HEK293 (cell line): ENCODE measurements around the gene ABTB2.

ENCODE experiments used
- CTCF ChIA-PET: fragments of 350-600 bp; formaldehyde crosslinking; extraction: SDS; loops from one replicate; lab custom pipeline; 2021; ENCODE audit warnings: antibody characterized with exemption; lab: Yijun Ruan, JAX
- POLR2A ChIA-PET: fragments of 300-600 bp; formaldehyde crosslinking; extraction: SDS; loops from one replicate; lab custom pipeline; 2020; ENCODE audit warnings: antibody characterized with exemption, inconsistent platforms; lab: Yijun Ruan, JAX
- H3K27ac ChIP-seq: fragments of 200-500 bp; sonication (Bioruptor generic); 2 replicates; pipeline ENCODE4 v1.5.1; 2014; ENCODE audit warnings: low read depth, low read length, control low read depth, inconsistent platforms; ENCODE audit errors: extremely low read depth
- H3K36me3 ChIP-seq, 2 experiments: fragments of 200-500 bp in 1 of 2; sonication (Bioruptor generic) in 1 of 2; 1 replicate in 1 of 2; 2 replicates in 1 of 2; pipeline ENCODE4 v1.5.1; 2014 to 2017; ENCODE audit warnings: inconsistent platforms in 2 of 2, low read length in 2 of 2; ENCODE audit not compliant: control insufficient read depth in 2 of 2, insufficient read depth in 1 of 2
- H3K4me1 ChIP-seq: fragments of 200-500 bp; sonication (Bioruptor generic); 2 replicates; pipeline ENCODE4 v1.5.1; 2014; ENCODE audit warnings: mild to moderate bottlenecking, low read length, inconsistent platforms; ENCODE audit not compliant: control insufficient read depth, insufficient read depth
- H3K4me3 ChIP-seq: 2 replicates; pipeline ENCODE4 v1.5.1; 2011; ENCODE audit warnings: low read depth, mild to moderate bottlenecking, control low read depth, low read length, moderate library complexity
- H3K9me3 ChIP-seq: fragments of 200-500 bp; sonication (Bioruptor generic); 2 replicates; pipeline ENCODE4 v1.5.1; 2014; ENCODE audit warnings: low read depth, low read length, inconsistent platforms; ENCODE audit not compliant: control insufficient read depth, insufficient read depth
- AEBP2 ChIP-seq: fragments of 450-650 bp; formaldehyde crosslinking; IDR thresholded peaks from 2 replicates; pipeline ENCODE4 v1.5.1; 2016; ENCODE audit warnings: missing biosample characterization, missing genetic modification characterization, borderline replicate concordance
- CTCF ChIP-seq: fragments of 450-650 bp; formaldehyde crosslinking; IDR thresholded peaks from 2 replicates; pipeline ENCODE4 v1.5.1; 2016; ENCODE audit warnings: missing biosample characterization, missing genetic modification characterization
- FEZF1 ChIP-seq: fragments of 450-650 bp; formaldehyde crosslinking; IDR thresholded peaks from 2 replicates; pipeline ENCODE4 v1.5.1; 2016; ENCODE audit warnings: missing biosample characterization, missing genetic modification characterization
- REPIN1 ChIP-seq: fragments of 450-650 bp; formaldehyde crosslinking; IDR thresholded peaks from 2 replicates; pipeline ENCODE4 v1.5.1; 2017; ENCODE audit warnings: missing biosample characterization, missing genetic modification characterization, low read depth
- SCRT2 ChIP-seq: fragments of 450-650 bp; formaldehyde crosslinking; IDR thresholded peaks from 2 replicates; pipeline ENCODE4 v1.5.1; 2016; ENCODE audit warnings: missing biosample characterization, missing genetic modification characterization
- ZNF19 ChIP-seq: fragments of 450-650 bp; formaldehyde crosslinking; IDR thresholded peaks from 2 replicates; pipeline ENCODE4; 2016; ENCODE audit warnings: missing biosample characterization, missing genetic modification characterization, low read depth
- ZNF223 ChIP-seq: fragments of 450-650 bp; formaldehyde crosslinking; IDR thresholded peaks from 2 replicates; pipeline ENCODE4 v1.5.1; 2016; ENCODE audit warnings: missing biosample characterization, missing genetic modification characterization
- ZNF23 ChIP-seq: fragments of 450-650 bp; formaldehyde crosslinking; IDR thresholded peaks from 2 replicates; pipeline ENCODE4 v1.5.1; 2016; ENCODE audit warnings: missing biosample characterization, missing genetic modification characterization, borderline replicate concordance
- ZNF24 ChIP-seq: fragments of 450-650 bp; formaldehyde crosslinking; IDR thresholded peaks from 2 replicates; pipeline ENCODE4 v1.5.1; 2016; ENCODE audit warnings: missing biosample characterization, missing genetic modification characterization
- ZNF266 ChIP-seq: fragments of 450-650 bp; formaldehyde crosslinking; IDR thresholded peaks from 2 replicates; pipeline ENCODE4 v1.5.1; 2016; ENCODE audit warnings: missing biosample characterization, missing genetic modification characterization, low read depth
- ZNF324 ChIP-seq: fragments of 450-650 bp; formaldehyde crosslinking; IDR thresholded peaks from 2 replicates; pipeline ENCODE4 v1.5.1; 2016; ENCODE audit warnings: missing biosample characterization, missing genetic modification characterization
- ZNF341 ChIP-seq: fragments of 450-650 bp; formaldehyde crosslinking; IDR thresholded peaks from 2 replicates; pipeline ENCODE4; 2016; ENCODE audit warnings: low read depth, missing biosample characterization, missing genetic modification characterization
- ZNF449 ChIP-seq: fragments of 450-650 bp; formaldehyde crosslinking; IDR thresholded peaks from 2 replicates; pipeline ENCODE4 v1.5.1; 2017; ENCODE audit warnings: missing biosample characterization, mild to moderate bottlenecking, missing genetic modification characterization, moderate library complexity
- ZNF488 ChIP-seq: fragments of 450-650 bp; formaldehyde crosslinking; IDR thresholded peaks from 2 replicates; pipeline ENCODE4 v1.5.1; 2016; ENCODE audit warnings: missing biosample characterization, missing genetic modification characterization
- ZNF549 ChIP-seq: fragments of 450-650 bp; IDR thresholded peaks from 2 replicates; pipeline ENCODE4 v1.5.1; 2018; ENCODE audit warnings: missing biosample characterization, missing genetic modification characterization, mild to moderate bottlenecking, inconsistent platforms, moderate library complexity
- ZNF776 ChIP-seq: fragments of 450-650 bp; formaldehyde crosslinking; IDR thresholded peaks from 2 replicates; pipeline ENCODE4 v1.5.0; 2017; ENCODE audit warnings: missing biosample characterization, missing genetic modification characterization, borderline replicate concordance
- ZNF830 ChIP-seq: fragments of 450-650 bp; IDR thresholded peaks from 2 replicates; pipeline ENCODE4 v1.5.0; 2018; ENCODE audit warnings: missing biosample characterization, missing genetic modification characterization, low read depth, mild to moderate bottlenecking, moderate library complexity
- TF ChIP-seq, protein P1 (sequence below): fragments of 450-650 bp; formaldehyde crosslinking; IDR thresholded peaks from 2 replicates; pipeline ENCODE4 v1.5.1; 2016; ENCODE audit warnings: missing biosample characterization, missing genetic modification characterization
- TF ChIP-seq, protein P2 (sequence below): fragments of 450-650 bp; formaldehyde crosslinking; IDR thresholded peaks from 2 replicates; pipeline ENCODE4 v1.5.1; 2016; ENCODE audit warnings: missing biosample characterization, missing genetic modification characterization
- TF ChIP-seq, protein P3 (sequence below): fragments of 450-650 bp; formaldehyde crosslinking; IDR thresholded peaks from 2 replicates; pipeline ENCODE4 v1.5.1; 2016; ENCODE audit warnings: missing biosample characterization, missing genetic modification characterization

ABTB2 gene

DNA sequence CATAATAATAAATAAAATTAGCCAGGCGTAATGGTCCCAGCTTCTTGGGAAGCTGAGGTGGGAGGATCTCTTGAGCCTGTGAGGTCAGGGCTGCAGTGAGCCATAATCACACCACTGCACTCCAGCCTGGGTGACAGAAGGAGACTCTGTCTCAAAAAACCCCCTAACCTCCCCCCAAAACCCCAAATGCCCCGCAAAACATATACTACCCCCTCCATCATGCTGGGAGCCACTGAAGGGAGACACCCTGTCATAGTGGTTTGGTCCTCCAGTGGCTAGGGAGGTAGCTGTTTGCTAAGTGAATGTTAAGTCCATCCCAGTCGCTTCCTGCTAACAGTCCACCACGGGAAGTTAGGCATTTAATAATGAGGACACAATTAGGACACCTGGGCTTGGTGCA, 125.0 kb downstream of the ABTB2 start:
- CTCF ChIA-PET: interaction anchor here (0.6 kb wide), 1 partner anchor 236 kb away, joined by 3 read pairs; no protein-coding TSS in a partner anchor
- POLR2A ChIA-PET: no interaction called here
- H3K4me3 ChIP-seq: no peak overlapping the region
- H3K27ac ChIP-seq: no peak overlapping the region
- H3K36me3 ChIP-seq: no peaks in the 10 kb centered on the region
- TF ChIP-seq ZNF549 (no peak), REPIN1 (tag by site-specific recombination) (no peak), ZNF488 (tag by site-specific recombination) (no peak), ZNF324 (tag by site-specific recombination) (no peak), ZNF776 (tag by site-specific recombination) (no peak), ZNF223 (tag by site-specific recombination) (no peak), AEBP2 (tag by site-specific recombination) (no peak), SCRT2 (no peak), ZNF23 (tag by site-specific recombination) (no peak), ZNF24 (tag by site-specific recombination) (no peak), ZNF449 (no peak), ZNF341 (tag by site-specific recombination) (no peak), ZNF830 (tag by site-specific recombination) (no peak), ZNF19 (tag by site-specific recombination) (no peak)
- TF ChIP-seq, protein P1, sequence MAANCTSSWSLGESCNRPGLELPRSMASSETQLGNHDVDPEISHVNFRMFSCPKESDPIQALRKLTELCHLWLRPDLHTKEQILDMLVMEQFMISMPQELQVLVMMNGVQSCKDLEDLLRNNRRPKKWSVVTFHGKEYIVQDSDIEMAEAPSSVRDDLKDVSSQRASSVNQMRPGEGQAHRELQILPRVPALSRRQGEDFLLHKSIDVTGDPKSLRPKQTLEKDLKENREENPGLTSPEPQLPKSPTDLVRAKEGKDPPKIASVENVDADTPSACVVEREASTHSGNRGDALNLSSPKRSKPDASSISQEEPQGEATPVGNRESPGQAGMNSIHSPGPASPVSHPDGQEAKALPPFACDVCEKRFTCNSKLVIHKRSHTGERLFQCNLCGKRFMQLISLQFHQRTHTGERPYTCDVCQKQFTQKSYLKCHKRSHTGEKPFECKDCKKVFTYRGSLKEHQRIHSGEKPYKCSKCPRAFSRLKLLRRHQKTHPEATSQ (tag by site-specific recombination): no peak
- TF ChIP-seq, protein P2, sequence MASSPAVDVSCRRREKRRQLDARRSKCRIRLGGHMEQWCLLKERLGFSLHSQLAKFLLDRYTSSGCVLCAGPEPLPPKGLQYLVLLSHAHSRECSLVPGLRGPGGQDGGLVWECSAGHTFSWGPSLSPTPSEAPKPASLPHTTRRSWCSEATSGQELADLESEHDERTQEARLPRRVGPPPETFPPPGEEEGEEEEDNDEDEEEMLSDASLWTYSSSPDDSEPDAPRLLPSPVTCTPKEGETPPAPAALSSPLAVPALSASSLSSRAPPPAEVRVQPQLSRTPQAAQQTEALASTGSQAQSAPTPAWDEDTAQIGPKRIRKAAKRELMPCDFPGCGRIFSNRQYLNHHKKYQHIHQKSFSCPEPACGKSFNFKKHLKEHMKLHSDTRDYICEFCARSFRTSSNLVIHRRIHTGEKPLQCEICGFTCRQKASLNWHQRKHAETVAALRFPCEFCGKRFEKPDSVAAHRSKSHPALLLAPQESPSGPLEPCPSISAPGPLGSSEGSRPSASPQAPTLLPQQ (tag by site-specific recombination): no peak
- H3K4me1 ChIP-seq: no peaks in the 10 kb centered on the region
- no peaks in the 10 kb centered on the region for H3K9me3 ChIP-seq

DNA sequence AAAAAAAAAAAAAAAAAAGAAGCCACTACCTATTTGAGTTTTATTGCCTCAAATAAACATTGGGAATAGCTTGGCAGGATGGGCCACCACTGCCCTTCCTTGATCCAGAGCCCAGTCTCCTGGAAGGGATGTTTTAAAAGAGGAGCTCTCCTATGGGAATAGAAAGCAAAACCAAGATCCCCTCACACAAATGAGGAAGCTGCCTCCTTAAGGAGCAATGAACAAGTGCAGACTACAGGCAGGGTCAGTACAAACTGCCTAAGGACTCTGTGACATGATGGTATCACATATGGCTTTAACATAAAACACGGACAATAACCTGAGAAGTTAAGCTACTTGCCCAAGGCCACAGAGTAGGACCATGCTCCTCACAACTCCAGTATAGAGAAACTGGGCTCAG, 131.6 kb downstream of the ABTB2 start:
- no peaks in the 10 kb centered on the region for H3K9me3 ChIP-seq
- peaks cover 5% of the 10 kb centered on the region for H3K4me1 ChIP-seq
- TF ChIP-seq CTCF (tag by site-specific recombination): no peak
- TF ChIP-seq, protein P3, sequence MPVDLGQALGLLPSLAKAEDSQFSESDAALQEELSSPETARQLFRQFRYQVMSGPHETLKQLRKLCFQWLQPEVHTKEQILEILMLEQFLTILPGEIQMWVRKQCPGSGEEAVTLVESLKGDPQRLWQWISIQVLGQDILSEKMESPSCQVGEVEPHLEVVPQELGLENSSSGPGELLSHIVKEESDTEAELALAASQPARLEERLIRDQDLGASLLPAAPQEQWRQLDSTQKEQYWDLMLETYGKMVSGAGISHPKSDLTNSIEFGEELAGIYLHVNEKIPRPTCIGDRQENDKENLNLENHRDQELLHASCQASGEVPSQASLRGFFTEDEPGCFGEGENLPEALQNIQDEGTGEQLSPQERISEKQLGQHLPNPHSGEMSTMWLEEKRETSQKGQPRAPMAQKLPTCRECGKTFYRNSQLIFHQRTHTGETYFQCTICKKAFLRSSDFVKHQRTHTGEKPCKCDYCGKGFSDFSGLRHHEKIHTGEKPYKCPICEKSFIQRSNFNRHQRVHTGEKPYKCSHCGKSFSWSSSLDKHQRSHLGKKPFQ (tag by site-specific recombination): no peak
- TF ChIP-seq FEZF1 (tag by site-specific recombination): no peak
- TF ChIP-seq ZNF266 (tag by site-specific recombination): no peak
- H3K4me3 ChIP-seq: no peak overlapping the region
- ChIA-PET CTCF (interaction anchor here (0.6 to 1.4 kb wide), 7 partner anchors 8 to 131 kb away, joined by 3 to 5 read pairs (median 4); partner anchors contain the start of gene ABTB2), POLR2A (no interaction called here)
- no peak overlapping the region for H3K27ac ChIP-seq
- H3K36me3 ChIP-seq: no peaks in the 10 kb centered on the region
